H1 (cell line): Measurements from ENCODE around the gene MSI1. TPM values are rescaled to one million over a fixed set of nuclear protein-coding genes. Genes with fewer than 3 reads are reported as not detected.
A peak's percentile ranks its signal among the peaks of the same experiment; 100 is the strongest.

Source experiments
- CBX8 ChIP-seq: fragments of 300-800, 300-1000 bp; sonication (generic); IDR thresholded peaks from 2 replicates; pipeline ENCODE4 v1.7.1; 2016; ENCODE audit warnings: low read depth, low read length, borderline replicate concordance
- CHD2 ChIP-seq: IDR thresholded peaks from 2 replicates; pipeline ENCODE4 v1.6.1; 2012; ENCODE audit warnings: low read length, improper control_type of control experiment
- CTCF ChIP-seq, 3 experiments: IDR thresholded peaks; 1 replicate in 2 of 3; 2 replicates in 1 of 3; pipeline versions ENCODE4 v1.5.1 to v1.6.1; 2011; ENCODE audit warnings: low read length in 3 of 3, mild to moderate bottlenecking in 3 of 3, inconsistent platforms in 2 of 3, low read depth in 1 of 3, moderate library complexity in 1 of 3; ENCODE audit not compliant: insufficient read depth in 1 of 3; ENCODE audit errors: control extremely low read depth in 1 of 3
- EGR1 ChIP-seq: IDR thresholded peaks from 2 replicates; pipeline ENCODE4 v1.6.1; 2011; ENCODE audit warnings: low read depth, low read length, borderline replicate concordance
- GABPA ChIP-seq: IDR thresholded peaks from 2 replicates; pipeline ENCODE4 v1.6.1; 2011; ENCODE audit warnings: mild to moderate bottlenecking, low read length, moderate library complexity, borderline replicate concordance; ENCODE audit not compliant: insufficient read depth
- HDAC2 ChIP-seq, 2 experiments: fragments of 300-600 bp in 1 of 2; sonication (generic) in 1 of 2; IDR thresholded peaks; 2 replicates each; pipeline ENCODE4 v1.6.1; 2011 to 2012; ENCODE audit warnings: low read depth in 2 of 2, low read length in 2 of 2, mild to moderate bottlenecking in 2 of 2, moderate library complexity in 2 of 2, borderline replicate concordance in 1 of 2, inconsistent platforms in 1 of 2
- JUN ChIP-seq: IDR thresholded peaks from 2 replicates; pipeline ENCODE4 v1.6.1; 2011; ENCODE audit warnings: low read depth, mild to moderate bottlenecking, improper control_type of control experiment, low read length
- JUND ChIP-seq: IDR thresholded peaks from 2 replicates; pipeline ENCODE4 v1.6.1; 2011; ENCODE audit warnings: mild to moderate bottlenecking, improper control_type of control experiment, low read length
- KDM1A ChIP-seq: fragments of 200-600, 300-600 bp; sonication (generic); IDR thresholded peaks from 2 replicates; pipeline ENCODE4 v1.7.1; 2016; ENCODE audit warnings: mild to moderate bottlenecking, low read length, borderline replicate concordance
- KDM4A ChIP-seq: IDR thresholded peaks from one replicate; pipeline ENCODE4 v1.7.1; 2012; ENCODE audit warnings: low read depth, mild to moderate bottlenecking, moderate library complexity, low read length, inconsistent platforms; ENCODE audit not compliant: severe bottlenecking
- MAX ChIP-seq: IDR thresholded peaks from 2 replicates; pipeline ENCODE4 v1.6.1; 2012; ENCODE audit warnings: inconsistent platforms
- PHF8 ChIP-seq: fragments of 200-600 bp; sonication (generic); conservative IDR thresholded peaks from 2 replicates; pipeline ENCODE4 v1.7.1; 2012; ENCODE audit warnings: low read depth, mild to moderate bottlenecking, inconsistent platforms, low read length, moderate library complexity
- POU5F1 ChIP-seq: IDR thresholded peaks from 2 replicates; pipeline ENCODE4 v1.6.1; 2011; ENCODE audit warnings: low read depth, mild to moderate bottlenecking, low read length, moderate library complexity
- RAD21 ChIP-seq, 2 experiments: IDR thresholded peaks in 1 of 2; conservative IDR thresholded peaks in 1 of 2; 2 replicates each; pipeline ENCODE4 v1.6.1; 2011; ENCODE audit warnings: low read depth in 2 of 2, low read length in 2 of 2, improper control_type of control experiment in 1 of 2, inconsistent platforms in 1 of 2, mild to moderate bottlenecking in 1 of 2, moderate library complexity in 1 of 2
- RXRA ChIP-seq: IDR thresholded peaks from 2 replicates; pipeline ENCODE4 v1.6.1; 2011; ENCODE audit warnings: low read depth, mild to moderate bottlenecking, low read length, moderate library complexity; ENCODE audit not compliant: insufficient read depth
- SAP30 ChIP-seq: fragments of 300-600 bp; sonication (generic); IDR thresholded peaks from 2 replicates; pipeline ENCODE4 v1.7.1; 2012; ENCODE audit warnings: low read length, moderate library complexity, mild to moderate bottlenecking, inconsistent platforms; ENCODE audit not compliant: insufficient read depth, insufficient replicate concordance
- SIRT6 ChIP-seq: IDR thresholded peaks from one replicate; pipeline ENCODE4 v1.7.1; 2012; ENCODE audit warnings: low read length, inconsistent platforms
- SP2 ChIP-seq: IDR thresholded peaks from 2 replicates; pipeline ENCODE4 v1.6.1; 2012; ENCODE audit warnings: mild to moderate bottlenecking, low read length, inconsistent platforms
- TBP ChIP-seq: IDR thresholded peaks from 2 replicates; pipeline ENCODE4 v1.6.1; 2011; ENCODE audit warnings: low read depth, low read length, improper control_type of control experiment
- ZNF274 ChIP-seq: IDR thresholded peaks from 2 replicates; pipeline ENCODE4 v1.7.0; 2012; ENCODE audit warnings: low read length, borderline replicate concordance; ENCODE audit errors: extremely low read depth
- polyA plus RNA-seq, 7 experiments: library from polyadenylated mRNA; depleted of rRNA in 3 of 7; stranded (reverse) in 5 of 7; unstranded in 2 of 7; fragments of >200 nt in 5 of 7; fragments of 200-250 nt in 2 of 7; gene quantifications; 1 replicate in 5 of 7; 2 replicates in 1 of 7; 4 replicates in 1 of 7; pipeline versions ENCODE4 v1.2.1 to v1.2.3, GENCODE V29; 2011 to 2013; ENCODE audit warnings: missing spikeins in 2 of 7, mixed read lengths in 2 of 7
- total RNA-seq: library from RNA; stranded (reverse); fragmentation: NEBNext Ultra II Directional; extraction: Animal tissue kit (Norgen Biotek cat#: 25700); gene quantifications from 2 replicates; pipeline ENCODE4 v1.2.1, GENCODE V29; 2021

The MSI1 gene
- total and polyA plus RNA-seq, 2 of the 8 experiments (the other 6 are each of a cell fraction or from before 2014, with no cell fraction given), result 13.5 to 51.9 TPM

GRCh38 chr12:120413901-120414695 is 45.1 kb upstream of the MSI1 start (continued):
- TF ChIP-seq POU5F1, result 0 out of 2 replicates have a peak, but pooled peaks have one; percentile 21
- no peak for TF ChIP-seq EGR1
- peak; percentile 17 for TF ChIP-seq MAX
- no peak for TF ChIP-seq CTCF (IDR thresholded peaks at IDR 0.05; ENCODE audit: control extremely low read depth in 1 of 3, insufficient read depth in 1 of 3, low read depth in 1 of 3, low read length in 3 of 3)
- TF ChIP-seq GABPA, result 0 out of 2 replicates have a peak, but pooled peaks have one; percentile 71
- no peak for TF ChIP-seq SIRT6
- no peak for TF ChIP-seq SP2
- TF ChIP-seq RXRA, result no peak
- TF ChIP-seq JUN, result no peak
- TF ChIP-seq ZNF274, result no peak
- peak; percentile 39 to 90; a peak in 2 of 4 replicates for TF ChIP-seq HDAC2 (IDR thresholded peaks at IDR 0.05; ENCODE audit: borderline replicate concordance in 1 of 2, low read depth in 2 of 2, low read length in 2 of 2)
- TF ChIP-seq CBX8, result no peak
- peak; percentile 96; the same call in 1 of the 2 replicates for TF ChIP-seq KDM1A
- TF ChIP-seq SAP30, result no peak
- TF ChIP-seq KDM4A, result no peak
- TF ChIP-seq CHD2, result no peak
- TF ChIP-seq PHF8, result 0 out of 2 replicates have a peak, but pooled peaks have one; percentile 39
- peak; percentile 1 to 14; a peak in 2 of 4 replicates for TF ChIP-seq RAD21 (IDR thresholded peaks at IDR 0.05 in 1 of 2, conservative IDR thresholded peaks at IDR 0.05 in 1 of 2; ENCODE audit: low read depth in 2 of 2, low read length in 2 of 2)
- TF ChIP-seq JUND, result no peak
- peak; percentile 91 for TF ChIP-seq TBP
- TF ChIP-seq, all 59 proteins: peak for 25
